GM12878 (cell line): ENCODE measurements around the gene PDX1. TPM values are rescaled to one million over a fixed set of nuclear protein-coding genes. Genes with fewer than 3 reads are reported as not detected.
A peak's percentile ranks its signal among the peaks of the same experiment; 100 is the strongest.

Experiments used
- ATAC-seq: fragments of 200-7000 bp; cut with Tn5 transposase; 3 replicates; pipeline ENCODE4 v1.9.1; 2020; ENCODE audit warnings: mild to moderate bottlenecking, moderate library complexity
- BruUV-seq: library from RNA; stranded (reverse); fragments of 400-500 nt; replicated peaks from 2 replicates; lab custom pipeline; 2021; lab: Mats Ljungman, UMichigan
- CTCF ChIA-PET: fragments of 300-600 bp; sonication (Branson Sonifier 250); formaldehyde crosslinking; extraction: SDS; loops from one replicate; lab custom pipeline; 2021; ENCODE audit warnings: inconsistent platforms; lab: Yijun Ruan, JAX
- POLR2A ChIA-PET: fragments of 350-600 bp; formaldehyde crosslinking; extraction: SDS; loops from one replicate; lab custom pipeline; 2021; ENCODE audit warnings: inconsistent platforms; lab: Charles Lee
- RAD21 ChIA-PET: fragments of 300-600 bp; sonication (Branson Sonifier 250); formaldehyde crosslinking; loops from one replicate; lab custom pipeline; 2023; ENCODE audit warnings: antibody characterized with exemption; ENCODE audit not compliant: unreplicated experiment; lab: Charles Lee
- SMC1A ChIA-PET: fragments of 300-600 bp; sonication (Branson Sonifier 250); formaldehyde crosslinking; loops from one replicate; lab custom pipeline; 2023; ENCODE audit not compliant: unreplicated experiment, uncharacterized antibody; lab: Charles Lee
- DNase-seq: peaks from one replicate; pipeline ENCODE4 v3.0.0-alpha.2; 2011; ENCODE audit warnings: low read depth, low spot score
- FAIRE-seq: peaks from 3 replicates; lab custom pipeline; 2011; peaks lifted over from hg19 to GRCh38; lab: Jason Lieb, UNC
- H2AFZ ChIP-seq: 2 replicates; pipeline ENCODE4 v1.6.0; 2011; ENCODE audit warnings: low read depth, low read length, control low read depth; ENCODE audit not compliant: control insufficient read depth
- H3K27ac ChIP-seq: 2 replicates; pipeline ENCODE4 v1.5.1; 2011; ENCODE audit warnings: control low read depth; ENCODE audit not compliant: control insufficient read depth, insufficient read depth
- H3K27me3 ChIP-seq, 2 experiments: replicated peaks in 1 of 2; 2 replicates each; pipeline versions ENCODE4 v1.6.0 to v1.6.1; 2011; ENCODE audit warnings: low read length in 1 of 2; ENCODE audit not compliant: control insufficient read depth in 2 of 2, insufficient read depth in 2 of 2
- H3K36me3 ChIP-seq, 2 experiments: 2 replicates each; pipeline ENCODE4 v1.5.1; 2011; ENCODE audit warnings: low read length in 1 of 2; ENCODE audit not compliant: control insufficient read depth in 2 of 2, insufficient read depth in 2 of 2
- H3K4me1 ChIP-seq: 2 replicates; pipeline ENCODE4 v1.6.1; 2011; ENCODE audit warnings: mild to moderate bottlenecking, low read length, moderate library complexity, mixed read lengths; ENCODE audit not compliant: control insufficient read depth, insufficient read depth
- H3K4me2 ChIP-seq: 2 replicates; pipeline ENCODE4 v1.6.0; 2011; ENCODE audit warnings: control low read depth; ENCODE audit not compliant: control insufficient read depth, insufficient read depth
- H3K4me3 ChIP-seq: fragments of 200-600 bp; sonication (generic); 2 replicates; pipeline ENCODE4 v1.5.1; 2016
- H3K79me2 ChIP-seq: 2 replicates; pipeline ENCODE4 v1.6.0; 2011; ENCODE audit warnings: low read length; ENCODE audit not compliant: control insufficient read depth, insufficient read depth
- H3K9ac ChIP-seq: 2 replicates; pipeline ENCODE4 v1.8.0; 2011; ENCODE audit warnings: low read length, control low read depth, mixed read lengths; ENCODE audit not compliant: control insufficient read depth, insufficient read depth
- H3K9me3 ChIP-seq: replicated peaks from 3 replicates; pipeline ENCODE4 v1.5.1; 2011; ENCODE audit warnings: mild to moderate bottlenecking, low read length; ENCODE audit not compliant: control insufficient read depth, insufficient read depth
- H4K20me1 ChIP-seq: 2 replicates; pipeline ENCODE4 v1.6.0; 2011; ENCODE audit not compliant: control insufficient read depth, insufficient read depth
- ASH2L ChIP-seq: fragments of 300-600, 200-600 bp; sonication (generic); IDR thresholded peaks from 2 replicates; pipeline ENCODE4 v1.6.1; 2017; ENCODE audit warnings: low read depth, mild to moderate bottlenecking, borderline replicate concordance
- HDAC2 ChIP-seq: fragments of 200-600 bp; sonication (generic); IDR thresholded peaks from 2 replicates; pipeline ENCODE4 v1.6.1; 2017
- IRF4 ChIP-seq: IDR thresholded peaks from 2 replicates; pipeline ENCODE4 v1.6.1; 2011; ENCODE audit warnings: low read depth, low read length
- NFIC ChIP-seq: IDR thresholded peaks from 2 replicates; pipeline ENCODE4 v1.6.1; 2012; ENCODE audit warnings: low read depth, mild to moderate bottlenecking, inconsistent platforms, low read length, moderate library complexity
- NR2C2 ChIP-seq: IDR thresholded peaks from 2 replicates; pipeline ENCODE4 v1.6.1; 2011; ENCODE audit warnings: borderline replicate concordance, low read depth; ENCODE audit not compliant: control insufficient read depth, insufficient read length
- NR2F1 ChIP-seq: fragments of 450-650 bp; conservative IDR thresholded peaks from 2 replicates; pipeline ENCODE4 v1.6.1; 2017; ENCODE audit warnings: mild to moderate bottlenecking
- RAD51 ChIP-seq: fragments of 450-650 bp; IDR thresholded peaks from 2 replicates; pipeline ENCODE4 v1.6.1; 2016; ENCODE audit warnings: moderate library complexity, mild to moderate bottlenecking, inconsistent platforms
- RELA ChIP-seq: fragments of 450-650 bp; IDR thresholded peaks from 2 replicates; pipeline ENCODE4 v1.8.0; 2014; ENCODE audit warnings: borderline replicate concordance; ENCODE audit not compliant: partially characterized antibody
- SIX5 ChIP-seq: IDR thresholded peaks from 2 replicates; pipeline ENCODE4 v1.6.1; 2011; ENCODE audit warnings: mild to moderate bottlenecking, low read depth, low read length, moderate library complexity; ENCODE audit not compliant: severe bottlenecking
- WRNIP1 ChIP-seq: IDR thresholded peaks from 2 replicates; pipeline ENCODE4 v1.6.1; 2011; ENCODE audit warnings: low read depth, low read length, improper control_type of control experiment, borderline replicate concordance
- WGBS: methylation state at CpG from one replicate; pipeline ENCODE4 v1.1.6; 2016; ENCODE audit warnings: low lambda C conversion rate; ENCODE audit not compliant: insufficient replicate concordance, insufficient coverage; ENCODE audit errors: missing lambda C conversion rate; 5-methylcytosine and 5-hydroxymethylcytosine counted together
- in situ Hi-C: fragments of 300-500 bp; cut with MboI; formaldehyde crosslinking; loops from 9 replicates; pipeline ENCODE4 v1.14.3; 2018; ENCODE audit warnings: mixed read lengths
- intact Hi-C: fragments of 100-400 bp; cut with micrococcal nuclease; formaldehyde crosslinking; loops from one replicate; pipeline ENCODE4 v1.14.2; 2022; ENCODE audit not compliant: unreplicated experiment
- polyA plus RNA-seq, 11 experiments: library from polyadenylated mRNA; depleted of rRNA in 4 of 11; unstranded in 6 of 11; stranded (reverse) in 5 of 11; fragments of >200 nt; fragmentation: Nextera tagmentation in 4 of 11; fragmentation: Illumina TruSeq in 1 of 11; extraction: Ambion mirVana in 4 of 11; extraction: Trizol in 1 of 11; gene quantifications; 1 replicate in 1 of 11; 2 replicates in 10 of 11; pipeline versions ENCODE4 v1.2.1 to v1.2.3, GENCODE V29; 2011 to 2016; ENCODE audit warnings: inconsistent platforms in 2 of 11, missing spikeins in 2 of 11, low read depth in 1 of 11
- total RNA-seq, 4 experiments: library from RNA; depleted of rRNA in 3 of 4; stranded (reverse); fragments of >200 nt in 3 of 4; fragmentation: Illumina TruSeq in 1 of 4; extraction: Trizol in 1 of 4; gene quantifications; 2 replicates each; pipeline versions ENCODE4 v1.2.1 to v1.2.3, GENCODE V29; 2013 to 2021
- TF ChIP-seq, protein P1 (sequence below): IDR thresholded peaks from 2 replicates; pipeline ENCODE4 v1.6.1; 2012; ENCODE audit warnings: mild to moderate bottlenecking, low read depth, low read length
- TF ChIP-seq, protein P2 (sequence below): fragments of 450-650 bp; IDR thresholded peaks from 2 replicates; pipeline ENCODE4 v1.6.1; 2018; ENCODE audit warnings: borderline replicate concordance, mild to moderate bottlenecking; ENCODE audit not compliant: partially characterized antibody
- TF ChIP-seq, protein P3 (sequence below): fragments of 150-350 bp; IDR thresholded peaks from 2 replicates; pipeline ENCODE4 v1.6.1; 2014; ENCODE audit warnings: mild to moderate bottlenecking, low read depth, low read length

The PDX1 gene
- total and polyA plus RNA-seq, 10 of the 15 experiments (the other 5 are each of a cell fraction or from before 2014, with no cell fraction given) = 0.02 to 0.03 TPM; not detected in 8

DNA sequence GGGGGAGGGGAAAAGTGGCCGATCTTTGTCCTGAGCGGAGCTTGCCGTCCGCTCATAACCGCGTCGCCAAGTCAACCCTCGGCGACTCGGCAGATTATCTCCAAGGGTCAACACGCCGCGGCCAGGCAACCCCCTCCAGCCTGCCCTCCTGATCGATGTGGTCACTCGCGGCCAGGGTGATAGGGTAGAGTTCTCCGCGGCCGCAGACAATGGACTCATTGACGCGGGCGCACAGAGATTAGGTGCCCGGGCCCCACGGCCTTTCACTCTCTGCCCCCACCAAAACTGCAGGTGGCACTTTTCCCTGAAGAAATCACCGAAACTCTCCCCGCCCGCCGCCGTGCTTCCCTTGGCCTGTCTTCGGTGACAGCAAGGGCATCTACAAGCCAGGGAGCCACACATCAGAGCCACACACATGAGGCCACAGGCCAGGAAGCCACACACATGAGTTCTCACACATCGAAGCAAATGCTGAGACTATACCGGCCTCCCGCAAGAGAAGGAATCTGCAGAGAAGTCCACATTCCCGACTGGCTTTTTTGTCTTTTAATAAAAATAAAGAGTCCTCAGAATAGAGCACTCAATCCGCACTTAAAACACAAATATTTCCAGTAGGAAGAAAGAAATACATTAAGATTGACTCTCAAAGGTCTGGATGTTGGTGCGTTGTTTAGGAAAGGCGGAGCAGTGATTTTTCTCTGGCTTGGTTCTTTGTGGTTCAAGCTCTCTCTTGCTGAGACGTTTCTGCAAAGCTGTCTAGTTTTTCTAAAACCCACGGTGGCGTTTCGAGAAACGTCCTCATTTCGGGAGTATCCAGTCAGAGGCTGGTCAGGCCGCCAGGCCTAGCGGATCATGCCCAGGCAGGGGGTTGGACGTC, 1.5 kb upstream of the PDX1 start (continued):
- TF ChIP-seq RELA (no peak), RAD51 (no peak), NR2F1 (peak; percentile 17; the same call in 1 of the 2 replicates), NFIC (no peak), NR2C2 (no peak), ASH2L (no peak)

DNA sequence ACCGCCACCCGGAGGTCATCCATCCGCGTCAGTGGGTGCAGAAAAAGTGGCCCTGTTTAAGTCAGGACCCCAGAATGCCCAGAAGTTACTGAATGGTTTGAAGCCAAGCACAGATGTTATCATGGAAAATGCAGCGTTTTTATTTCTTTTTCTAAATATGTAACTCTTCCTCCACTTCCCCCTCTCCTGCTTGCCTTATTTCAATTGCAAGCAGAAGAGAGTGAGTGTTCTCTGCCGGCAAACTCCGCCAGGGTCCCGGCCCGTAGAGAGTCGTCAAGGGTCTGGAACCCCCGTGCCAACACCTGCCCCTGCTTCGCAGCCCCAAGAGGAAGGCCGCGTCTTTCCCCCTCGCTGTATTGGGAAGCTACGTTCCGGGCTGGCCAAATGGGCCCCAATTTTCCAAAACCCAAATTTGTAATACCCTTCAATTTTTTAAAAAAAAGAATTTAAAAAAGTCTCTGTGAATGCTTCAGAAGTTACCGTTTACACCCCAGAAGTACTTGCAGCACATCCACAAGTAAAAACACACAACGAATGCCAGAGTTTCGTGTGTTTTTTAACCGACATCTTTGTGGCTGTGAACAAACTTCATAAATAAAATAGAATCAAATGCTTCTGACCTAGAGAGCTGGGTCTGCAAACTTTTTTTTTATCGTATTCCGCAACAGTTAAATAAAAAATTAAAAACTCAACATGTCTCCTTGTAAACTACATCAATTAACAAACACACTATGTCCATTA, 712 bp upstream of the PDX1 start:
- H2AFZ ChIP-seq = no peak overlapping the region
- H3K36me3 ChIP-seq = no peaks in the 10 kb centered on the region
- 43% methylated on average over 23 of the region's 23 CpGs for WGBS
- ChIA-PET POLR2A (no interaction called here), CTCF (interaction anchor here (1.3 to 1.9 kb wide), 3 partner anchors 8 to 50 kb away, joined by 3 to 5 read pairs (median 5); no protein-coding TSS in a partner anchor), SMC1A (interaction anchor here (0.6 kb wide), 1 partner anchor 48 kb away, joined by 3 read pairs; no protein-coding TSS in a partner anchor), RAD21 (interaction anchor here (3.2 kb wide), 1 partner anchor 35 kb away, joined by 12 read pairs; no protein-coding TSS in a partner anchor)
- intact Hi-C loops = no loop called here
- no peak overlapping the region for H3K4me2 ChIP-seq
- ATAC-seq = no peak
- H4K20me1 ChIP-seq = no peaks in the 10 kb centered on the region
- peaks cover 2% of the 10 kb centered on the region; the same call in 1 of the 3 replicates for H3K9me3 ChIP-seq
- no TSS peak for BruUV-seq
- no peaks in the 10 kb centered on the region for H3K79me2 ChIP-seq
- H3K4me1 ChIP-seq = no peaks in the 10 kb centered on the region
- no peak overlapping the region for H3K9ac ChIP-seq
- DNase-seq = no peak
- peaks cover 20 to 41% of the 10 kb centered on the region in 2 experiments for H3K27me3 ChIP-seq
- no peak overlapping the region for H3K4me3 ChIP-seq
- in situ Hi-C loops = no loop called here
- no peak for FAIRE-seq
- no peak overlapping the region for H3K27ac ChIP-seq
- TF ChIP-seq, protein P1, sequence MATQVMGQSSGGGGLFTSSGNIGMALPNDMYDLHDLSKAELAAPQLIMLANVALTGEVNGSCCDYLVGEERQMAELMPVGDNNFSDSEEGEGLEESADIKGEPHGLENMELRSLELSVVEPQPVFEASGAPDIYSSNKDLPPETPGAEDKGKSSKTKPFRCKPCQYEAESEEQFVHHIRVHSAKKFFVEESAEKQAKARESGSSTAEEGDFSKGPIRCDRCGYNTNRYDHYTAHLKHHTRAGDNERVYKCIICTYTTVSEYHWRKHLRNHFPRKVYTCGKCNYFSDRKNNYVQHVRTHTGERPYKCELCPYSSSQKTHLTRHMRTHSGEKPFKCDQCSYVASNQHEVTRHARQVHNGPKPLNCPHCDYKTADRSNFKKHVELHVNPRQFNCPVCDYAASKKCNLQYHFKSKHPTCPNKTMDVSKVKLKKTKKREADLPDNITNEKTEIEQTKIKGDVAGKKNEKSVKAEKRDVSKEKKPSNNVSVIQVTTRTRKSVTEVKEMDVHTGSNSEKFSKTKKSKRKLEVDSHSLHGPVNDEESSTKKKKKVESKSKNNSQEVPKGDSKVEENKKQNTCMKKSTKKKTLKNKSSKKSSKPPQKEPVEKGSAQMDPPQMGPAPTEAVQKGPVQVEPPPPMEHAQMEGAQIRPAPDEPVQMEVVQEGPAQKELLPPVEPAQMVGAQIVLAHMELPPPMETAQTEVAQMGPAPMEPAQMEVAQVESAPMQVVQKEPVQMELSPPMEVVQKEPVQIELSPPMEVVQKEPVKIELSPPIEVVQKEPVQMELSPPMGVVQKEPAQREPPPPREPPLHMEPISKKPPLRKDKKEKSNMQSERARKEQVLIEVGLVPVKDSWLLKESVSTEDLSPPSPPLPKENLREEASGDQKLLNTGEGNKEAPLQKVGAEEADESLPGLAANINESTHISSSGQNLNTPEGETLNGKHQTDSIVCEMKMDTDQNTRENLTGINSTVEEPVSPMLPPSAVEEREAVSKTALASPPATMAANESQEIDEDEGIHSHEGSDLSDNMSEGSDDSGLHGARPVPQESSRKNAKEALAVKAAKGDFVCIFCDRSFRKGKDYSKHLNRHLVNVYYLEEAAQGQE = no peak
- TF ChIP-seq HDAC2 (no peak), SIX5 (no peak), IRF4 (no peak), WRNIP1 (no peak)
- TF ChIP-seq, protein P2, sequence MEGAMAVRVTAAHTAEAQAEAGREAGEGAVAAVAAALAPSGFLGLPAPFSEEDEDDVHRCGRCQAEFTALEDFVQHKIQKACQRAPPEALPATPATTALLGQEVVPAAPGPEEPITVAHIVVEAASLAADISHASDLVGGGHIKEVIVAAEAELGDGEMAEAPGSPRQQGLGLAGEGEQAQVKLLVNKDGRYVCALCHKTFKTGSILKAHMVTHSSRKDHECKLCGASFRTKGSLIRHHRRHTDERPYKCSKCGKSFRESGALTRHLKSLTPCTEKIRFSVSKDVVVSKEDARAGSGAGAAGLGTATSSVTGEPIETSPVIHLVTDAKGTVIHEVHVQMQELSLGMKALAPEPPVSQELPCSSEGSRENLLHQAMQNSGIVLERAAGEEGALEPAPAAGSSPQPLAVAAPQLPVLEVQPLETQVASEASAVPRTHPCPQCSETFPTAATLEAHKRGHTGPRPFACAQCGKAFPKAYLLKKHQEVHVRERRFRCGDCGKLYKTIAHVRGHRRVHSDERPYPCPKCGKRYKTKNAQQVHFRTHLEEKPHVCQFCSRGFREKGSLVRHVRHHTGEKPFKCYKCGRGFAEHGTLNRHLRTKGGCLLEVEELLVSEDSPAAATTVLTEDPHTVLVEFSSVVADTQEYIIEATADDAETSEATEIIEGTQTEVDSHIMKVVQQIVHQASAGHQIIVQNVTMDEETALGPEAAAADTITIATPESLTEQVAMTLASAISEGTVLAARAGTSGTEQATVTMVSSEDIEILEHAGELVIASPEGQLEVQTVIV = no peak
- TF ChIP-seq, protein P3, sequence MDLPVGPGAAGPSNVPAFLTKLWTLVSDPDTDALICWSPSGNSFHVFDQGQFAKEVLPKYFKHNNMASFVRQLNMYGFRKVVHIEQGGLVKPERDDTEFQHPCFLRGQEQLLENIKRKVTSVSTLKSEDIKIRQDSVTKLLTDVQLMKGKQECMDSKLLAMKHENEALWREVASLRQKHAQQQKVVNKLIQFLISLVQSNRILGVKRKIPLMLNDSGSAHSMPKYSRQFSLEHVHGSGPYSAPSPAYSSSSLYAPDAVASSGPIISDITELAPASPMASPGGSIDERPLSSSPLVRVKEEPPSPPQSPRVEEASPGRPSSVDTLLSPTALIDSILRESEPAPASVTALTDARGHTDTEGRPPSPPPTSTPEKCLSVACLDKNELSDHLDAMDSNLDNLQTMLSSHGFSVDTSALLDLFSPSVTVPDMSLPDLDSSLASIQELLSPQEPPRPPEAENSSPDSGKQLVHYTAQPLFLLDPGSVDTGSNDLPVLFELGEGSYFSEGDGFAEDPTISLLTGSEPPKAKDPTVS = no peak
